ENCODE data around the gene BATF. TPM values are rescaled to one million over a fixed set of nuclear protein-coding genes. Genes with fewer than 3 reads are reported as not detected.

The BATF gene
- total RNA-seq, 1 experiment from 2014 or later = 0.69 TPM

DNA sequence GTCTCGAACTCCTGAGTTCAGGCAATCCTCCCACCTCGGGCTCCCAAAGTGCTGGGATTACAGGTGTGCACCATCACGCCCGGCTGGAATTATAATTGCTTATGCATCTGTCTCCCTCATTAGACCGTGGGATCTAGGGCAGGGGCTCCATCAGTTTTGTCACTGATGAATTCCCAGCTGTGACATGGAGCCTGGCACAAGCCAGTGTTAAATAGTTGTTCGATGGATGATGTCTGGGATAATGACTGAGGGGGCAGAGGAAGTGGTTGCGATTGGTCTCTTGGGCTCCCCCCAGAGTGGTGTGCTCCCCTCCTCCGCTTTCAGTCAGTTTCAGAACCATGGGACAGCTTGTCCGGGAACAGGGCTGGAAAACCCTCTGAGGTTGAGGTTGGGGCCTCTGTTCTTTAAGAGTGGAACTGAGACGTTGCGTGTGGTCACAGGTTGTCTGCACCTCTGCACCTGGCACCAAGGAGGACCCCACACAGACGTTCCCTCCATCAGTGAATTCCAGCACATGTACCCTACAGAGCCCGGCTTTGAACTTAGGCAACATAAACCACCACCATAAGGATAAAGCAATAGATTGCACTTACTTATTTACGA lies 30.8 kb upstream of the BATF start:
- Histone ChIP-seq H3K36me3 (ENCODE audit: control insufficient read depth in 1 of 2, insufficient read depth in 2 of 2, low read length in 2 of 2) (no peaks in the 10 kb centered on the region), H3K4me1 (ENCODE audit: control insufficient read depth in 1 of 2, insufficient read depth in 2 of 2, low read length in 2 of 2) (peaks cover 0 to 3% of the 10 kb centered on the region in 2 experiments; a peak in 1 of 4 replicates), H3K9me3 (ENCODE audit: control insufficient read depth in 1 of 2, insufficient read depth in 1 of 2, low read depth in 1 of 2, low read length in 2 of 2) (no peaks in the 10 kb centered on the region), H3K9ac (ENCODE audit: low read length) (no peak overlapping the region), H3K27ac (ENCODE audit: low read depth, low read length) (no peak overlapping the region), H3K4me2 (ENCODE audit: low read length) (no peak overlapping the region), H3K9me2 (ENCODE audit: insufficient read depth) (no peaks in the 10 kb centered on the region), H3K4me3 (replicated peaks in 1 of 2; ENCODE audit: low read depth in 1 of 2, low read length in 2 of 2) (no peak overlapping the region), H2AFZ (ENCODE audit: low read depth, low read length, poor library complexity, severe bottlenecking) (no peak overlapping the region), H4K20me1 (ENCODE audit: insufficient read depth) (no peaks in the 10 kb centered on the region), H3K79me2 (ENCODE audit: insufficient read depth, low read length) (no peaks in the 10 kb centered on the region), H3K27me3 (ENCODE audit: insufficient read depth, low read length) (no peaks in the 10 kb centered on the region)
- DNase-seq (ENCODE audit: low read depth, low spot score) (no peak), ATAC-seq (no peak)
- no peak for TF ChIP-seq CBX3 (IDR thresholded peaks at IDR 0.05; ENCODE audit: low read depth)
- TF ChIP-seq, protein P1, sequence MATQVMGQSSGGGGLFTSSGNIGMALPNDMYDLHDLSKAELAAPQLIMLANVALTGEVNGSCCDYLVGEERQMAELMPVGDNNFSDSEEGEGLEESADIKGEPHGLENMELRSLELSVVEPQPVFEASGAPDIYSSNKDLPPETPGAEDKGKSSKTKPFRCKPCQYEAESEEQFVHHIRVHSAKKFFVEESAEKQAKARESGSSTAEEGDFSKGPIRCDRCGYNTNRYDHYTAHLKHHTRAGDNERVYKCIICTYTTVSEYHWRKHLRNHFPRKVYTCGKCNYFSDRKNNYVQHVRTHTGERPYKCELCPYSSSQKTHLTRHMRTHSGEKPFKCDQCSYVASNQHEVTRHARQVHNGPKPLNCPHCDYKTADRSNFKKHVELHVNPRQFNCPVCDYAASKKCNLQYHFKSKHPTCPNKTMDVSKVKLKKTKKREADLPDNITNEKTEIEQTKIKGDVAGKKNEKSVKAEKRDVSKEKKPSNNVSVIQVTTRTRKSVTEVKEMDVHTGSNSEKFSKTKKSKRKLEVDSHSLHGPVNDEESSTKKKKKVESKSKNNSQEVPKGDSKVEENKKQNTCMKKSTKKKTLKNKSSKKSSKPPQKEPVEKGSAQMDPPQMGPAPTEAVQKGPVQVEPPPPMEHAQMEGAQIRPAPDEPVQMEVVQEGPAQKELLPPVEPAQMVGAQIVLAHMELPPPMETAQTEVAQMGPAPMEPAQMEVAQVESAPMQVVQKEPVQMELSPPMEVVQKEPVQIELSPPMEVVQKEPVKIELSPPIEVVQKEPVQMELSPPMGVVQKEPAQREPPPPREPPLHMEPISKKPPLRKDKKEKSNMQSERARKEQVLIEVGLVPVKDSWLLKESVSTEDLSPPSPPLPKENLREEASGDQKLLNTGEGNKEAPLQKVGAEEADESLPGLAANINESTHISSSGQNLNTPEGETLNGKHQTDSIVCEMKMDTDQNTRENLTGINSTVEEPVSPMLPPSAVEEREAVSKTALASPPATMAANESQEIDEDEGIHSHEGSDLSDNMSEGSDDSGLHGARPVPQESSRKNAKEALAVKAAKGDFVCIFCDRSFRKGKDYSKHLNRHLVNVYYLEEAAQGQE (IDR thresholded peaks at IDR 0.05; ENCODE audit: low read depth) = no peak
- intact Hi-C loops (cut with micrococcal nuclease) = no loop called here
- RAD21 ChIA-PET (ENCODE audit: low non-redundant PET in 1 of 2, low total read pairs in 2 of 2, uncharacterized antibody in 2 of 2, unreplicated experiment in 2 of 2) = no interaction called here
- CTCF ChIA-PET = interaction anchor here (2.7 kb wide), 1 partner anchor 182 kb away, joined by 8 read pairs; no protein-coding TSS in a partner anchor
- POLR2A ChIA-PET = no interaction called here
- no TSS peak for BruUV-seq (replicated peaks)

DNA sequence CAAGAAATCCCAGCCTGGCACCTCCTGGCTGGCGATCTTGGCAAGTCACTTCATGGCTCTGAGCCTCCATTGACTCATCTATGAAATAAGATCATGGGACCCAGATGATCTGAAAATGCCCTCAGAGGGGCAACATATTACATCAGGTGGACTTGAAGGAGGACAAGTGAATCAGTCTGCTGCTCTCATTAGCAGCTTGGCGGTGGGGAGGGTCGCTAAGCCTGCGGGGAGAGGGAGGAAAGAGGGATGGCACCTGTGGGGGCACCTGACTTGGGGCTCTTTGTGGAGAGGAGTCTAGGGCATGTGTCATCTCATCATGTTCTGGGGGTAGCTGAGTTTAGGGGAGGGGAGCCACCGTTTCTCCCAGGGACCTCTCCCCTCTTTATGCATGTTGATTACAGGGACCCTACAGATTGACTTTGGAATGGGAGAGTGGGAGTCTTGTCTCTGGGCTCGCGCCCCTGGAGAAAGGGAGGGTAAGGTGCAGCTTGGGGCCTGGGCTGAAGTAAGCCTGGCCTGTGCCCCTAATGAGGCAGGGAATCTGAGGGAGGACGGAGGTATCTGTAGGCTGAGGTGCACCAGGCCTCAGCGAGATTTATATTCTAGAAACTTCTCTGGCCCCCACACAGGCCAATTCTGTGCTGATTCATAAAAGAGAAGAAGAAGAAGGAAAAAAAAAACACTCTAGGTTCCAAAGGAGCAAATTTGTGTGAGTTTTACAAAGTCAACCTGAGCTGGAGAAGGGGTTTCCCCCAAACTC lies 29.3 kb upstream of the BATF start:
- Histone ChIP-seq H3K9ac (ENCODE audit: low read length) (no peak overlapping the region), H3K36me3 (ENCODE audit: control insufficient read depth in 1 of 2, insufficient read depth in 2 of 2, low read length in 2 of 2) (no peaks in the 10 kb centered on the region), H3K27ac (ENCODE audit: low read depth, low read length) (no peak overlapping the region), H2AFZ (ENCODE audit: low read depth, low read length, poor library complexity, severe bottlenecking) (no peak overlapping the region), H3K27me3 (ENCODE audit: insufficient read depth, low read length) (no peaks in the 10 kb centered on the region), H3K4me1 (ENCODE audit: control insufficient read depth in 1 of 2, insufficient read depth in 2 of 2, low read length in 2 of 2) (no peaks in the 10 kb centered on the region), H4K20me1 (ENCODE audit: insufficient read depth) (no peaks in the 10 kb centered on the region), H3K4me3 (replicated peaks in 1 of 2; ENCODE audit: low read depth in 1 of 2, low read length in 2 of 2) (no peak overlapping the region), H3K4me2 (ENCODE audit: low read length) (no peak overlapping the region), H3K79me2 (ENCODE audit: insufficient read depth, low read length) (no peaks in the 10 kb centered on the region), H3K9me3 (ENCODE audit: control insufficient read depth in 1 of 2, insufficient read depth in 1 of 2, low read depth in 1 of 2, low read length in 2 of 2) (no peaks in the 10 kb centered on the region), H3K9me2 (ENCODE audit: insufficient read depth) (no peaks in the 10 kb centered on the region)
- no TSS peak for BruUV-seq (replicated peaks)
- TF ChIP-seq EZH2 (IDR thresholded peaks at IDR 0.05) = no peak
- no peak for TF ChIP-seq ELF1 (IDR thresholded peaks at IDR 0.05; ENCODE audit: borderline replicate concordance, low read depth)
- no peak for TF ChIP-seq ZNF274 (IDR thresholded peaks at IDR 0.05; ENCODE audit: low read depth, low read length)
- TF ChIP-seq, protein P2, sequence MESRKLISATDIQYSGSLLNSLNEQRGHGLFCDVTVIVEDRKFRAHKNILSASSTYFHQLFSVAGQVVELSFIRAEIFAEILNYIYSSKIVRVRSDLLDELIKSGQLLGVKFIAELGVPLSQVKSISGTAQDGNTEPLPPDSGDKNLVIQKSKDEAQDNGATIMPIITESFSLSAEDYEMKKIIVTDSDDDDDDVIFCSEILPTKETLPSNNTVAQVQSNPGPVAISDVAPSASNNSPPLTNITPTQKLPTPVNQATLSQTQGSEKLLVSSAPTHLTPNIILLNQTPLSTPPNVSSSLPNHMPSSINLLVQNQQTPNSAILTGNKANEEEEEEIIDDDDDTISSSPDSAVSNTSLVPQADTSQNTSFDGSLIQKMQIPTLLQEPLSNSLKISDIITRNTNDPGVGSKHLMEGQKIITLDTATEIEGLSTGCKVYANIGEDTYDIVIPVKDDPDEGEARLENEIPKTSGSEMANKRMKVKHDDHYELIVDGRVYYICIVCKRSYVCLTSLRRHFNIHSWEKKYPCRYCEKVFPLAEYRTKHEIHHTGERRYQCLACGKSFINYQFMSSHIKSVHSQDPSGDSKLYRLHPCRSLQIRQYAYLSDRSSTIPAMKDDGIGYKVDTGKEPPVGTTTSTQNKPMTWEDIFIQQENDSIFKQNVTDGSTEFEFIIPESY (IDR thresholded peaks at IDR 0.05; ENCODE audit: extremely low read depth, insufficient replicate concordance, low read length) = no peak
- RAD21 ChIA-PET (ENCODE audit: low non-redundant PET in 1 of 2, low total read pairs in 2 of 2, uncharacterized antibody in 2 of 2, unreplicated experiment in 2 of 2) = no interaction called here
- CTCF ChIA-PET = interaction anchor here (0.7 kb wide), 1 partner anchor 68 kb away, joined by 3 read pairs; no protein-coding TSS in a partner anchor
- ATAC-seq (no peak), DNase-seq (ENCODE audit: low read depth, low spot score) (no peak)
- intact Hi-C loops (cut with micrococcal nuclease) = no loop called here
- POLR2A ChIA-PET = no interaction called here
